Activated CD4-positive, alpha-beta T cell treated with anti-CD3 and anti-CD28 coated beads, Interleukin-2, amount 50 U/mL, for 24 hours (primary cell): Measurements from ENCODE around the gene SQSTM1.

Experiments
- DNase-seq, 2 donors: peaks; one replicate each; pipeline ENCODE4 v3.0.0-alpha.2; 2020; ENCODE audit warnings: low read depth in 1 of 2, low spot score in 1 of 2

SQSTM1 gene

DNA sequence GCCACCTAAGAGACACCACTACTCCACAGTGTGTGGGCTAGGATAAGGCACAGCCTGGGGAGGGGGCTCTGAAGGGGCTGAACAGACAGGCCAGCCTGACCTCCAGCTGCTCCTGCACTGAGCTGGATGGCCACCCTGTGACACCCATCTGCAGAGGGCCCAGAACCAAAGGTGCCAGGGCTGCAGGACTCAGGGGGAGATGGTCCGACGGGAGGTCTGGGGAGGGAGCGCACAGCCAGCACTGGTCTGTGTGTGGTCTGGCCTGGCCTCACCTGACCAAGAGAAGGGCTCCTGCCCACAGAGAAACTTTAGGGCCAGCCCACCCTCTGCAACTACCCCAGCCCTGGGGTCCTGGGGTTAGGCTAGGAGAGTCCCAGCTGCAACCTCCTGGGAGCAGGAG lies 26.1 kb upstream of the SQSTM1 start:
- DNase-seq: no peak

DNA sequence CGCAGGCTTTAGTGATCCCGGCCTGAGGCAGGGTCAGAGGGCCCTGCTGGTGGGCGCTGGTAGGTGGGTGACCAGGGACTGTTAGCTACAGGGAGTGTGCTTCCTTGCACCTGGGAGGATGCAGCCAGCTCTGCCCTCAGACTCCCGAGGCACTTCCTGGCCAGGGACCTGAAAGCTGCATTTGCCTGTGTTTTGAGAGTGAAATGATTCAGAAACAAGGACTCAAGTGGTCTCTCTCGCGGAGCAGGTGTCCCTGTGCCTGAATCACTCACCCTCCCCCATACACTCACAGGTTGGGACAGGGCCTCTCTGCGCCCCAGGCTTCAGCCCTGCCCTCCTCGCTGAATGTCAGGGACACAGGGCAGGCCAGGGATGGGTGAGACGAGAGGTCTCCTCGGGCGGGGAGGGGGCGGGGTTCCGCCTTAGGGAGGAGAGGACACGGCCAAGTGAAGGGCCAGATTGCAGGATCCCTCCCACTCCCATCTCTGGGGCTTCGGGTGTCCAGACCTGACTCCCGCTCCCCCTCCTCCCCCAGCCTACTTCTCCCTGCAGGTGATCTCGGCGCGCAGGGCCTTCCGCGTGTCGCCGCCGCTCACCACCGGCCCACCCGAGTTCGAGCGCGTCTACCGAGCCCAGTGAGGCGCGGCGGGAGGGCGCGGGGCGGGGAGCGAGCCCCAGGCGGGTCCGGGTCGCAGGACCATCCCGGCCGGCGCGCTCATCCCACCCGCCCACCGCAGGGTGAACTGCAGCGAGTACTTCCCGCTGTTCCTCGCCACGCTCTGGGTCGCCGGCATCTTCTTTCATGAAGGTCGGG lies 25.4 kb upstream of the SQSTM1 start:
- no peak for DNase-seq

DNA sequence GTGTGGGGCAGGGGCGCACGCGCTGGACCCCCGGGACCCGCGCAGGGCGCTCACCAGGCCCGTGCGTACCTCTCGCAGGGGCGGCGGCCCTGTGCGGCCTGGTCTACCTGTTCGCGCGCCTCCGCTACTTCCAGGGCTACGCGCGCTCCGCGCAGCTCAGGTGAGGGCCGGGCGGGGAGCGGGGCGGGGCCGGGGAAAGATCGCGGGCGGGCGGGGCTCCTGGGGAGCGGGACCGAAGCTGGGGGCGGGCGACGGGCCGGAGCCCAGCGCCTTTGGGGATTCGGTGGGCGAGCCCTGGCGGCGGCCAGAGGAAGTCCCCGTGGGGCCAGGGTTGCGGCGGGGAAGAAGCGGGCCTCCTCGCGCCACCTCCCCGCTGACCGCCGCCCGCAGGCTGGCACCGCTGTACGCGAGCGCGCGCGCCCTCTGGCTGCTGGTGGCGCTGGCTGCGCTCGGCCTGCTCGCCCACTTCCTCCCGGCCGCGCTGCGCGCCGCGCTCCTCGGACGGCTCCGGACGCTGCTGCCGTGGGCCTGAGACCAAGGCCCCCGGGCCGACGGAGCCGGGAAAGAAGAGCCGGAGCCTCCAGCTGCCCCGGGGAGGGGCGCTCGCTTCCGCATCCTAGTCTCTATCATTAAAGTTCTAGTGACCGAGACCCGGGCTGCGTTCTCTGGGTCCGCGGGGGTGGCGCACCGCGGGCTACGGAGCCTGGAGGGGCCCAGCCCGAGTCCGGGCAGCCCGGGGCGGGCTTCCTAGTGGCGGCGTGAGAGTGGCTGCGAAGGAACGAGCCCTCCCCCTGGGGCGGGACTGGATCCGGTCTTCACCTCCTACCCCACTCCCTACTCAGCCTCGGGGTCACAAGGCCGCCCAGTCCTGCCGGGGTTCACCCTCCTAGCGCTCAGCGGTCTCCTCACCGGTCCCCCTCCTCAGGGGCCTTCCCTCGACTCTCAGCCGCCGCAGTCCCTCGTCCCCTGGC lies 24.6 kb upstream of the SQSTM1 start:
- DNase-seq: peak in 1 of 2 donors; percentile 52

DNA sequence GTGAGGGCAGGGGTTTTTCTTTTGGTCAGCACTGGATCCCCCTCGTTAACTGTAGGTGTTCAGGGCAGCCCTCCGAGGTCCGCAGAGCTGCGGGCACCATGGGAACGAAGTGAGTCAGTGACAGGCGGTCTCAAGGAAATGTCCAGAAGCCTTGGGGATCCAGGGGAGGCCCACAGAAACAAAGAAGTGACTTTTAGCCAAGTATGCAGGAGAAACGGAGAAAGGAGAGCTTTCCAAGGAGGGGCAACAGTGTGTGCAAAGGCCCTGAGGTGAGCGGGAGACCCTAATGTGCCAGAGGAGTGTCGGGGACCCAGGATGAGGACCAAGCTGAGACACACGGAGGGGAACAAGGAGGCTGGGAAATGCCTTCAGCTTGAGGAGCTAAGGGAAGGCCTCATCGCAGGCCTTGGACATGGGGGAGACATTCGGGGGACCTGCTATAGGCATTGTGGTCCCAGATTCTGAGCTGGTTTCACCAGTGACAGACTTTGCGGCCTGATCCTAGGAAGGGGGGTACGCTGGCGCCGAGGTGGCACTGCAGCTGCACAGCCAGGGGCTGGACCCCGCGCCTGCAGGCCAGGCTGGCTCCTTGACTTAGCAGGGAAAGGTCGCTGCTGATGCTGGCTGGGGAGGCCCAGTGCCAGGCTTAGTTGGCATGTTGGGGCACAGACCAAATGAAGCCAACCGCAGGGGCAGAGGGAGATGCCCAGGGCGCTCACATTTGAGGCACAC lies 23.7 kb upstream of the SQSTM1 start:
- no peak for DNase-seq

DNA sequence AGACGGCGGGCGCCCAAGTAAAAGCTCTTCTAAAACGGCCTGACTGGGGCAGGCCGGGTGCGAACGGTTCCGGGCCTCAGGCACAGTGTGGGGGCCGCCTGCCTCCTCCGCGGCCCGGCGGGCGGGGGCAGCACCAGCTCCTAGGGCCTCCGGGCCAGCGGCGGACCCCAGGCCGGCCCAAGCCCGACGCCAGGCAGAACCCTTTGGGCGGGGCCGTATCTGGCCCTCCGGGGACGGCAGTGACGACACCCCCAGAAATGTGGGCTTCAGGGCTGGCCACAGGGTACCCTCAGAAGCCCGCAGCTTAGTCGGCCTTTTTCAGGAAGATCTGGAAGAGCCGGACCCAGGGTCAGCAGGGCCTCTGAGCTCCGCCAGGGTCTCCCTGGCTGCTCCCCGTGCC lies 23.0 kb upstream of the SQSTM1 start:
- no peak for DNase-seq

DNA sequence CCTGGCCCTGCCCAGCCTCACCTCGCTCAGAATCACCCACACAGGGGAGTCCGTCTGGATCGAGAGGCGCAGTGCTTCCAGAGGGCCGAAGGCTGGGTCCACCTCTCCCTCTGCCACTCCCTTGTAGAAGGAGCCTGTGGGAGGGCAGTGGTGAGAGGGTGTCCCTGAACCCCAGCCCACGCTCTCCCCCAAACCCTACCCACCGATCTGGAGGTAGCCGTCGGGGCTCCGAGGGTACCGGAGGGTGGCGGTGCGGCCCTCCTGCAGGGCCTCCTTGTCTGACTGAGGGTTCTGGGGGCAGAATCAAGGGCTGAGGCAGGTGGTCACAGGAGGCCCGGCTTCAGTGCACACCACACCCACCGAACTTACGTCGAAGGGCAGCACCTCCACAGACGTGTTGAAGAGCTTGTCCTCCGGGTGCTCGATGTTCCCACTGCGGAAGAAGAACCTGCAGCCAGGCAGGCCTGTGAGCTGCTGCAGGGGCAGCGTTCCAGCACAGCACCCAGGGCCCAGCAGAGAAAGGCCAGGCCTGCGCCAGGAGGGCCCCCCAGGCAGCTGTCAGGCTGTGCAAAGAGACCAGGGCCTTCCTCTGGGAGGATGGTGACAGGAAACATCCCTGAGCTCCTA lies 22.4 kb upstream of the SQSTM1 start:
- DNase-seq: no peak

DNA sequence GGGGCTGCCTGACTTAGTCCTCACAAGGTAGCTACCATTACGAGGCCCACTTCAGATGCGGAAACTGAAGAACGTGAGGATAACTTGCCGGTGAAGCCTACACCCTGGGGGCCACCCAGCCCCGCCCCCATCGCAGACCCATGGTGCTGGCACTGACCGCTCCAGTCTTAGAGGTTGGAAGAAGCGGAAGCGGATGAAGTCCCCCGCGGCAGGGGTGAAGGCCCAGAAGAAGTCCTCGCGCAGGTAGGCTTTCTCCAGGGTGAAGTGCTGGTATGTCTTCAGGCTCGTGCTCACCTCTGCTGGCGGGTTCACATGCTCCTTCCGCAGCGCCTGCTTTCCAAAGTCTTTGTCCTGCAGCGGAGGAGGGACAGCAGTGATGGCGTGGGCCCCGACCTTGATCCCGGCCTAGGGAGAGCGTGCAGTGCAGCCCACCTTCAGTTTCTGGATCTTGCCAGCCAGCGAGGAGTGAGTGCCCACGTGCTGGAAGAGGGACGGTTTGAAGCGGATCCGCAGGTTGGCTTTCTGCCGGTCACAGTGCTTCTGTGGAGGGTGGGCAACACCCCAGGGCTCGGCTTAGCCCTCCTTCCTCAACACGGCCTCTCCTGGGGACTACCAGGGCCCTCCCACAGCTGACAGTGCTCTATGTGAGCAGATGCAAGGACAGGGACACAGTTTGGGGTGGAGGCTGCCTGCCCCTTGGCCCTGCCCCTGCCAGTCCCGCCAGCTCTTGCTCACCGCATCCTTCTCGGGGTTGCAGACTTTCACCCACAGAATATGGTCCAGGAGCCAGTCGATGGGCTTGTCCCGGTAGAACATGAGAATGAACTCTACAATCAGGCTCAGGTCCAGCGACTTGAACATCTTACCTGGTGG lies 21.7 kb upstream of the SQSTM1 start:
- DNase-seq: no peak

DNA sequence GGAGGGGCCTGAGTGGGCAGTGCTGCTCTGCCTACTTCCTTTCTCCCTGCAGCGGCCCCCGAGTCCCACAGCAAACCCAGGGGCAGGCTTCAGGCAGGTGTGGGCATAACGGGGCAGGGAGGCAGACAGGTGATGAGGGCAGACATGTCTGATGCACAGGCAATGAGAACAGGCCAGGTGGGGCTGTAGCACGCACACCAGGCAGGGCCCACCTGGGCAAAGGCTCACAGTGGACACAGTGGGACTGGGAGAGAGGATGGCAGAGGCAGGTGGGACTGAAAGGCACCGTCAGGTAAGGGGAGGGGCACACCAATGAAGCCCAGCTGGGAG lies 21.1 kb upstream of the SQSTM1 start:
- no peak for DNase-seq

DNA sequence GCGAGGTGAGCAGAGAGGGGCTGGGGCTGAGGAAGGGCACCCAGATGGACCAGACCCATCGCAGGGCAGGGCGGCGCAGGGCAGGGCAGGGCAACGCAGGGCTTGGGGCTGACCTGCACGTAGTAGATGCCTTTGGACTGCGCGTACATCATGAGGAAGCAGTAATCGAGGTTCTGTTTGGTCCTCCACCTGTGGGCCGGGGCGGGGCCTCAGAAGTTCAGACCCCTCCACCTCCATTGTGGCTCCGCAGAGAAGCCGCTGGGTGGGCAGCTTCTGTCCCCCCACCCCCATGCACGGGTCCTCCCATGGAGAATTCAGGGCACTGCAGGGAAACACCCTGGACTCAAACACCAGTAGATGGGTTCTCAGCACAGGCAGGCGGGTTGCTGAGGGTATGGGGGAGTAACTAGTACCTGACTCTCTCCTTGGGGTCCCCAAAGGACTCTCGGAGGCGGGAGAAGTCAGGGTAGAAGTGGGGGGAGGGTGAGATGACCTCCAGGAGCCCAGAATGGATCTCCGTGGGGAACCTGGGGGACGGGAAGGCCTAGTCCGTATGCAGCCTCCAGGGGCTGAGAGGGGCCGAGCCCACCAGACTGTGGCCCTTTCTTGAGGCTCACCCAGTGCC lies 20.5 kb upstream of the SQSTM1 start:
- no peak for DNase-seq

DNA sequence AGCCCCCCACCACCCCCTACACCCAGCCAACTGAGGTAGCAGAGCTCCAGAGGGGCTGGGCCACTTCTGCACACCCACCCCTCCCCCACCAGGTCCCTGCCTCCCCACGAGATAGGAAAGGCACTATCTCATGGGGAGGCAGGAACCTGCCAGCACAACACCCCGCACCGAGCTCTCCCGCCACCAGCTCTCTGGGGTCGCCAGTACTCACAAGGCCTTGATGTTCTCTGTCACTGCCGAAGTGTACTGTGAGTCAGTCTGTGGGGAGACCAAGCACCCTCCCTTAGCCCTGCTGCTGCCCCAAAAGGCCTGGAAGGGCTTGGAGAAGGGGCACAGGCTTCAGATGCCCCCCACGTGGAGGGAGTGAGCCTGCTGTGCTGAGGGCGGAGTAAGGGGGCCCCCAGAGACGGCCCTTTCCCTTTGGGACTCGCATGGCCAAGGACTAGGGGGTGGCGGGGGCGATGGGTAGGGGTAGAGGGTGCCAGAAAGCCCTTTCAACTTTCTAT lies 20.0 kb upstream of the SQSTM1 start:
- no peak for DNase-seq

DNA sequence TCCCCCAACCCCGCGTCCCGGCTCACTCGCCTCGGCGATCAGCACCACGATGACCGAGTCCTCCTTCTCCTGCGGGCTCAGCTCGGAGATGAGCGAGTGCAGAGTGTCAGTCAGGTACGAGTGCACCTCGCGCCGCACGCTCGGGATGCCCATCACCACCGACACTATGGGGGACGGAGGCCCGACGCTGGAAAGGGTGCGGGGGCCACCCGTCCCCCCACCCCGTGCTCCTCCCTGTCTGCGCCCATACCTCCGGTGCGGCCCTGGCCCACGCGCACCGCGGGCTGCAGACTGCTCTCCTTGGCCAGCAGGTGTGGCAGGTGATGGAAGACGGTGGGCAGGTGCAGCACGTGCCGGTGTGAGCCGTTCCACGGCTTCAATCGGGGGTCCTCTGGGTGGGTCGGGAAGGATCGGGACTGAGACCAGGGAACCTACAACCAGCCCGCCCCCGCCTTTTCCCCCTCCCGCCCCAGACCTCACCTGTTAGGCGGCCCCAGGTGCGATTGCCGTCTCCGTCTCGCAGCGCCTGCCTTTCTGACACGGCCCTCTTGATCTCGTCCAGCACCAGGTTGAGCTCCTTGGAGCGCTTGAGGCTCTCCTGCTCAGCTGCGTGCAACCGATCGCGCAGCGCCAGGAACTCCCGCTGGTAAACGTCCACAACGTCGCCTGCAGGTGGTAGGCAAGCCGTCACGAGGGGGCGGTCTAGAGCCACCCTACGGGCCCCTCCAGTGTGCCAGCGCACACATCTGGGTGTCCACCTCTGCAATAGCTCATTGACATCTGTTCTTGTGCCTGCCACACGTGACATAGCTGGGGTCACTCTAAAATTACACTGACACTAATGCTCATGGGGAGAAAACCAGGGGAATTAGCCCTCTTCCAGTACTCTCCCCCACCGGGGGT lies 19.1 kb upstream of the SQSTM1 start:
- peak; percentile 75 to 76 for DNase-seq

DNA sequence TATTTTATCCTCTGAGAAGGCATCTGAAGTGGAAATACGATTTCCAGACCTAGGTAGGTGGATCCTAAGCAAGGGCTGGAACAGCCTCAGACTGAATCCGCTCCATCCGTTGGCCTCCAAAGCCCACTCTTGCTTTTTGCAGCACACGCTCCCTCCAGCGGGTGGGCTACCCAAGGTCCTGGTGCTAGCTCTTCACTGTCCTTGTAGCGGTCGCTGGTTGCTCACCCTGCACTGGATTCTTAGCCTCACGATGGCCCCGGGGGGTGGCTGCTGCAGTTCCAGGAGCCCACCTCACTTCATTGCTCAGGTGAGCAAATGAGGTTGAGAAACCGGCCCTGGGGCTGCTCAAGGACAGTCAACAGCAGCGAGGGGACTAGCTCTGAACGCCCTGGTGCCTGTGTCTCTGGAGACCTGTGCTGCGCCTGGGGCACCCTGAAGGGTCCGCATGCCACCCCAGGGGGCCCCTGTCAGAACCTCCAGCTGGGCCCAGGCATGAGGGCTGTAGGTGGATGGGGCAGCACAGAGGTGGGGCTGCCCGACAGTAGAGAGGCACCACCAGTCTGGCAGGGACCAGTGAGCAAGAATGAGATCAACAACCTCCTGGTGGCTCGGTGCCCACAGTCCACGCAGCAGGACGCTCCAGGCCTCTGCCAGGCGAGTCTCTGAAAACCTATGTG lies 18.4 kb upstream of the SQSTM1 start:
- DNase-seq: no peak

DNA sequence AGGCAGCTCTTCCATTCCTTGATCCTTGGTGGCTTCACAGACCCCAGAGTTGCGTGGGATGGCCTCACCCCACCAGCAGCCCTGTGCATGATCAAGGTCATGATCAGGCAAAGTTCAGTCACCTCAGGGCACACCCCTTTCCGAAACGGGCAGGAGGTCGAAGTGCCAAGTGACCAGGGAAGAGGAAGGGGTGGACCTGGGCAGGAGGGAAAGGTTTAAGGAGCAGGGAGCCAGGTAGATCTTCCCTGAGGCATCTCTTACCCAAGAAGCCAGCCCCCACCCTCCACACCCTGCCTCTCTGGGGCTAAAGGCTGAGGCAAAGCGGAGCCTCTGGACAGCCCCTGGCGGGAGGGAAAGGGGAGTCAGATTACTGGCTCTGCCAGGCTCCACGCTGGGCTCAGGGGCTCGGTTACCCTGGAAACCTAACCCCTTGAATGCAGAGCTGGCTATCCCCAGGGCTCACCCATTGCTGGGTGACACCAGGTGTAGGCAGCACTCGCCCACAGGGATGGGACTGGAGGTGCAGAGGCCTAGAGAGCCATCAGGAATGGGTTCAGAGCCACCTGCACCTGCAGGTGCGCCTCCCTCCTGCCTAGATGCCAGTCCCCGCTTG lies 17.6 kb upstream of the SQSTM1 start:
- no peak for DNase-seq

DNA sequence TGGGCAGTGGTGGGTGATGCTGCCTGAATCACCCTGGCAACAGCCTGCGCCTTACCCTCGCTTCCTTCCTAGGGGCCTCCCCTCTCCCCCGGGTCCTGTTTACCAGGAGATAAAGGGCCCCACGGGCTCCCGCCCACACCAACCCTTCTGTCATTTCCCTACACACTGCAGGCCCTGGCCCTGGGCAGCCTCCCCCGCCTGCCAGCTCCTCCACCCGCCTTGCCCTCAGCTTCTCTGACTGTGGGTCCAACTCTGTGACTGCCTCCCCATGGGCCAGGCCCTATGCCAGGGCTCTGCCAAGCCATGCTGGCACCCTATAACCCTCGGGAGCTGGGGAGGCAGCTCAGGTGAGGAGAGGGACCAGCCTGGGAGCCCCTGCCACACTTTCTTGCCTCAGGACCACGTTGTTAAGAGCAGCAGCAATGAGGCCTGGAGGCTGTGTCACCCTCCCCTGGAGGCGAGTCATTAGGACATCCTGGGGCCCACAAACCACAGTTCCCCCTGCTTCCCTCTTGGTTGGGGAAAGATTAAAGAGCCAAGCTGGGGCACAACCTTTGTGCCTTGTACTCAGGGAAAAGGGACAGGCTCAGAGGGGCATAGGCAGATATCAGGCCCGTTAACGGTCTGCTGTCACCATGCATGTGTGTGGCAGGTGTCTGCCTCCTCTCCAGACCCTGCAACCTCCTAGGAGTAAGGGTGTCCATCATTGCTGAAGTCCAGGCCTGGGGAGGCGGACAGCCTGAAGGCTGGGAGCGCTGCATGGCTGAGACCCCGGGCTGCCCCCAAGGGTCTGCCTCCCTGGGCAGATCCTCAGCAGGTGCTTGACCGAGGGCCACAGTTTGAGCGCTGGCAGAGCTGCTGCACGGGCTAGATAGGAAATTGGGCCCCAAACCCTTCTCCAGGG lies 16.8 kb upstream of the SQSTM1 start:
- peak in 1 of 2 donors; percentile 36 for DNase-seq

DNA sequence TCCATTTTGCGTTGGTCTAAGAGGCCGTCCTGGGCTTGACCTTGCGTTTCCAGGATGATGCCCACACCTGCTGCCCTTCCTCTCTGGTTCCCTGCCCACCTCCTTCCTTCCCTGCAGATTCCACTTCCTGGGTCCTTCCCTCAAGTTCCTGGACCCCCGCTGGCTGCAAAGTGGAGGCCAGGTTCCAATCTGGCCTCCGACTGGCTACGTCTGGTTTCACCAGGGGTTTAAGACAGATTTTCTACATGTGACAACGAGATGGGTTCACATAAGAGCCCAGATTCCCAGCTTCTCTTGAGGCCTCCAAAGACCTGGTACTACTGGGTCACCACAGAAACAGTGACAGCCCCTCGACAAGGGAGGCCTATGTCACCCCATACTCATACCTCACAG lies 16.2 kb upstream of the SQSTM1 start:
- no peak for DNase-seq

DNA sequence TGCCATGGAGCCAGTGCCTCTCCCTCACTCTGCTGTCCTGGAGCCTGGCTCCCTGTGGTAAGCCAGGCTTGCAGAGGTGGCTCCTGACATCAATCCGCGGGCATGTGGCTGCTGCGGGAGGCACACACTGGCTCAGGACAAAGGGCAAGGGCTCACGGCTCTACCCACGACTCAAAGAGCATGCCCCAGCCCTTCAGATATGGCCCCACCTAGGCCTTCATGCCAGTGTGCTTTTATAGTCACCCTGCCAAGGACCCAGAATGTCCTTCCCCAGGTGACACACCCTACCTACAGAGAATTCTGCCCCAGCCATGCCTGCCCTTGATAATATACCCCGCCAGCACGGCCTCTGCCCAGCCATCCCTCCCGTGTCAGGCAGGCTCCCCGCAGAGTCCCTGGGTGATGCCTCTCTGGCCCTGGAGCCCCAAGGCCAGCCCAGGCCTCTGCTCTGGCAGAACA lies 15.6 kb upstream of the SQSTM1 start:
- DNase-seq: no peak
